Islet precursor cell (in vitro differentiated cells): ENCODE data around the gene RHOB.
"Not testable (repeated sequence)": the region's sequence is repeated elsewhere in the genome, so short reads cannot be mapped to it uniquely, and the experiment has no call there.

Experiments
- DNase-seq: peaks from one replicate; pipeline ENCODE4 v3.0.0-alpha.2; 2018

RHOB gene

DNA sequence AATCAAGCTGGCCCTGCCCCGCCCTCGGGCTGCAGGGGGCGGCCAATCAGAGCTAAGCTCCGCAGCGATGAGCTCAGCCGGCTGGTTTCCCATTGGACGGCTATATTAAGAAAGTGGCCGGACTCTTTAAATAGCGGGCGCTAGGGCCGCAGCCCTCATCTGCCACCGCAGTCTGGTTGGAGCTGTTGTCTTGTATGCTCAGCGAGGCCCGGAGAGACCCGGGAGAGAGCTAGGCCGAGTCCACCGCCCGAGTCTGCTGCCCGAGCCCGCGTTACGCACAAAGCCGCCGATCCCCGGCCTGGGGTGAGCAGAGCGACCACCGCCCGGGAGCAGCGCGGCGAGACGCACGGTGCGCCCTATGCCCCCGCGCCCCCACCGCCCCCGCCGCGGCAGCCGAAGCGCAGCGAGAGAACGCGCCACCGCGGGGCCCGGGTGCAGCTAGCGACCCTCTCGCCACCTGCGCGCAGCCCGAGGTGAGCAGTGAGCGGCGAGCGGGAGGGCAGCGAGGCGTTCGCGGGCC is at the start of gene RHOB:
RHOB (plus strand) TSS at position 158 of the 520 bp plus-strand sequence. CDS start 392 bp downstream, outside the sequence.
- DNase-seq = peak; percentile 99

DNA sequence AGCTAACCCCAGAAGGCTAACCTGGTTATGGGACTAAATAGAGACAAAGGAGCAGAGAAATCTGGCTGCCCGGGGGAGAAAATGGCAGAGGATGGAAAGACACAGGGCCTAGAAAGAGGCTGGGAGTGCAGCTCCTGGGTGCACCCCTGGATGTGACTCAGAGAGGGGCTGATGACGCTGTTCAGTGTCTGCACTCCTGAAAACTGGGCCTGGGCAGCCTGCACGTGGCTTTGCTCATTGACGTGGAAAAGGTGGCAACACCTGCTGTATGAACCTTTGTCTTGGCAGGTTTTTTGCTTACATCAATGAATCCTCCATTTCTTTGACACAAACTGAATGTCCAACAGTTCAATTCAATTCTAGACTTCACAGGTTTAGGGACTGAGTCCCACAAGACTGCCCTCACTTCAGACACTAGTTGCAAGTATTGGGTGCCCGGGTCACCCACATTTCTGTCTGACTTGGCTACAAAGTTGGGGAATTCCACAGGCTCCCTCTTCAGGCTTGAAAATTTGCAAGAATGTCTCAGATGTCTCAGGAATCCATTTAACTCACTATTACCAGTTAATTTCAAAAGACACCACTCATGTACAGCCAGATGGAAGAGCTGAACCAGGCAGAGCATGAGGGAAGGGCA is 48.9 kb upstream of the RHOB start:
- no peak for DNase-seq

DNA sequence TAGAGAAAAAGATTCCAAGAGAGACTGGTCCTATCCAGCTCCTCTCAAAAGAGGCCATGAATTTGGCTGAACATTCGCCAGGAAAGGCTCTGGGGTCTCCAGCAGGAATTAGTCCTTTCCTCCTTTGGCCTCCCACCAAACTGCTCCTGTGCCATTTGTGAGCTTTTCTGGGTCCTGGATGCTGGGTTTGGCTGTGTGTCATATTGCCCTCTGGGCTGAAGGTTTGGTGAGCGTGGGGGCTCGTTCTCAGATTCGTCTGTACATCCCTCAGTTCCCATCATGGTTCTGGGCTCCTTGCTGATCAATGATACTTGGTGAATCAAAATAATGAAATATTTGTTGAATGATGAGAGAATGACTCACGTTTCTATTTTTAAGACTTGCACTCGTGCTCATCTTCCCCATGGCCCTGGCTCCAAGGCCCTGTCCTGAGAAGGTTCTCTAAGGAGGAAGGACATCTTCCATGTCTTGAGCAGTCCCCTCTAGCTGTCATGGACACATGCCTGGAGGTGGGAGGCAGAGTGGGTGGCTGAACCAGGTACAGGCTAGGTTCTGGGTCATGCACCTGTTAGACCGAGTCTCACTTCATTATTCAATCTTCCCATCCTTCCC is 47.8 kb upstream of the RHOB start:
- DNase-seq = no peak

DNA sequence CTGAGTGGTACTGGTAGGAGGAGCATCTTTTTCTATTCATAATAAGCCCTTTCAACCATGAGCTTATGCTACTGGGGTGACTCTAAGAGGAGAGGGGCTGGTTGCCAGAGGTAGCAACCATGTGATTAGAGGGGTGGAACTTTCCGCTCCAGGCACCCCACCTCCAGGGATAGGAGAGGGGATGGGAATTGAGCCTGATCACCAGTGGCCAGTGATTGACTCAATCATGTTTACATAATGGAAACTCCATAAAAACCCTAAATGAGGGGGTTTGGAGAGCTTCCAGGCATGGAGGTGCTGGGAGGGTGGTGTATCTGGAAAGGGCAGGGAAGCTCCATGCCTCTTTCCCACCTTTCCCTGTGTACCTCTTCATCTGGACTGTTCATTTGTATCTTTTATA is 46.6 kb upstream of the RHOB start:
- DNase-seq = no peak

DNA sequence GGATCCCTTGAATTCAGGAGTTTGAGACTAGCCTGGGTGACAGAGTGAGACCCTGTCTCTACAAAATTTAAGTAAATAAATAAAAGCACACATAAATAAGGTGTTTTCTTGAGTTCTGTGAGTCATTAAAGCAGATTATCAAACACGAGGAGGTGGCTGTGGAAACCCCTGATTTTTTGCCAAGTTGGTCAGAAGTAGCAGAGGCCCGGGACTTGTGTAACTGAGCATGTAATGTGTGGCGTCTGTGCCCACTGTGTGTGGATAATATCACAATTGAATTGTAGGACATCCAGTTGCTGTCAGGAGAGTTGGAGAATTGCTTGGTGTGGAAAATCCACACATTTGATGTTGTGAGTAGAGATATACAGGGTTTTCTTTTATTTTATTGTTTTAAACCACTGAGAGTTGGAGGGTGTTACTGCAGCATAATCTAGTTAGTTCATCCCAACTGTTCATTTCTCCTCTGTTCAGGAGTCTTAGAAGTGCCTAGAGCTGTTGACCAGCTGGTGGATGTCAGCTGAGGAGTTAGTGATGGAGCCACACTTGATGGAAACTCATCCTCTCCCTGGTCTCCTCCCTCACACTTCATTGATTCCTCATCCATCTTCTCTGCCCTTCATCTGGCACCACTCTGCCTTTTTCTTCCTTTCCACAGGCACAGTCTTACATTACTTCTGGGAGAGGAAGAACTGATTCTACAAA is 45.9 kb upstream of the RHOB start:
- no peak for DNase-seq

DNA sequence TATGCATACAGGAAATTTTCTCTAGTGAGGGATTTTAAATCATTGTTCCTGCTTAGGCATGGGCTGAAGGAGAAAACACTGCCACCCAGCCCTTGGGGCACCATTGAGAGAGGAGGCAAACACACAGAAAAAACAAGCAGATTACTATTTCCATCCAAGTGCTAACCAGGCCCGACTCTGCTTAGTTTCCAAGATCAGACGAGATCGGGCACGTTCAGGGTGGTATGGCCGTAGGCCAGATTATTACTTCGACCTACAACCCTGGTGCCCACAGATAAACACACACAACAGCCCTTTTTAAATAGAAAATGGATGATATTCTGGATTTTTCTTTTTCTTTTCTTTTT is 45.4 kb upstream of the RHOB start:
- DNase-seq = no peak

DNA sequence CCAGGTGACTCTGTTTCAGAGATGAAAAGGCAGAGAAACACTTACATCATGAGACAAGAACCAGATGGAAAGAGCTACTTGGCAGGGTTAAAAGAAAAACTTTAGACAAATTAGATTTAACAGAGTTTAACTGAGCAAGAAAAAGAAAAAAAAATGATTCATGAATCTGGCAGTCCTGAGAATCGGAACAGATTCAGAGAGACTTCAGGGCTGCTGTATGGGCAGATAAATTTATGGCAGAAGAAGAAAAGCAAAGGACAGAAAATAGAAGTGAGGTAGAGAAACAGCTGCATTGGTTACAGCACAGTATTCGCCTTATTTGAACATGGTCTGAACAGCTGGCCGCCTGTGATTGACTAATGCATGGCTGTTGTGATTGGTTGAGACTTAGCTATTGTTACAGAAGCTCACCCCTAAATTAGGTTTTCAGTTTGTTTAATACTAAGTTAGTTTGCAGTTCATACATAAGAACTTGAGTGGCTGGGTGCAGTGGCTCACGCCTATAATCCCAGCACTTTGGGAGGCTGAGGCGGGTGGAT is 43.0 kb upstream of the RHOB start:
- peak; percentile 11 for DNase-seq

DNA sequence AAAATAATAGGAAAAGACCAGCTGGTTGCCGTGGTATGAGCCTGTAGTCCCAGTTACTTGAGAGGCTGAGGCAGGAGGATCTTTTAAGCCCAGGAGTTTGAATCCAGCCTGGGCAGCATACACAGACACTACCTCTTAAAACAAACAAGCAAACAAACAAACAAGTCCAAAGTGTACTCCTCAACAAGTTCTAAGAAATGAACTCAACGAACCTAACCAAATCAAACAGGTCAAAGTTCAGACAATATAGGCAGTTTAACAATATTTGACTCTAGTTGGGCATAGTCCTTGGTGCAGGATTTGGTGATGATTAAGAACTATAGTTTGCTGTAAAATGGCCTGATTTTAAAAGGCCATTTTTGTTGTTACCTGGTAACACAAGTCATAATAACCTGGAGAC is 41.9 kb upstream of the RHOB start:
- DNase-seq = no peak

DNA sequence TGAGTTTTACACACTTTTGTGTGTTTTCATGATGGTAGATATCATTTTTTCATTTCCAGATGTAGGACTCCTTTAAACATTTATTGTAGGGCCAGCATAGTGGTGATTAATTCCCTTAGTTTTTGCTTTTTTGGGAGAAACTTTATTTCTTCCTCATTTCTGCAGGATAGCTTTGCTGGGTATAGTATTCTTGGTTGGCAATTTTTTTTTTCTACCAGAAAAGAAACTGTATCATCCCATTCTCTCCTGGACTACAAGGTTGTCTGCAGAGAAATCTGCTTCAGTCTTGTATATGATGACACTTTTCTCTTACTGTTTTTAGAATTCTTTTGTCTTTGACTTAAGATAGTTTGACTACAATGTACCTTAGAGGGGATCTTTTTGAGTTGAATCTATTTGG is 37.8 kb upstream of the RHOB start:
- no peak for DNase-seq

DNA sequence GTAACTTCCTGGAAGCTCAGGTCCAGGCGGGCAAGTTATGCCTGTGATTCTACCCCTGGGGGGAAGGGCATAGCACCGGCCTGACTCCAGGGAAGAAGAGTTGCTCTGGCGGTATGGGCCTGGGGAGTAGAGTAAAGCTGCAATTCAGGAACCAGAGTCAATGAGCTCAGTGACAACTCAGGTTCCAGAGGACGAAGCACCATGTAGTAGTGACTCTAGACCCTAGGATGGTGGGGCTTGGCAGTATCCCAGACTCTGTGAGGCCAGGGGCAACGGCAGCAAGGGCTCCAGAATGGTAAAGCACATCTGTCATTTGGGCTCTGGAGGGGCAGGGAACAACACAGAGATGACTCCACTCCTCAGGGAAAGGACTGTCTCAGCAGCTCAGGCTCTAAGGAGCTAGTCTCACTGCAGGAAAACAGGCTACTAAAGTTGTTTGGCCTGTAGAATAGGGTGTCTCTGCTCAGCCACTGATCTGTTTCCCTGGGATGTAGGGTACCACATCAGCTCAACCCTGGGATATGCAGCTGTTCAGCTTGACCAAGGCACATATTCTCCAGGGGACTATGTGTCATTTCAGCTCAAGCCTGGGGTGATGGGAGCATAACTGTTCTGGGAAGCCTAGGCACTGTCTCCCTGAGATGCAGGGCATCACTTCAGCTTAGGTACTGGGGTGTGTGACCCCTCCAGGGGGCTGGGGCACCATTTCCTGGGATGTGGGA is 36.2 kb upstream of the RHOB start:
- DNase-seq = peak; percentile 23

DNA sequence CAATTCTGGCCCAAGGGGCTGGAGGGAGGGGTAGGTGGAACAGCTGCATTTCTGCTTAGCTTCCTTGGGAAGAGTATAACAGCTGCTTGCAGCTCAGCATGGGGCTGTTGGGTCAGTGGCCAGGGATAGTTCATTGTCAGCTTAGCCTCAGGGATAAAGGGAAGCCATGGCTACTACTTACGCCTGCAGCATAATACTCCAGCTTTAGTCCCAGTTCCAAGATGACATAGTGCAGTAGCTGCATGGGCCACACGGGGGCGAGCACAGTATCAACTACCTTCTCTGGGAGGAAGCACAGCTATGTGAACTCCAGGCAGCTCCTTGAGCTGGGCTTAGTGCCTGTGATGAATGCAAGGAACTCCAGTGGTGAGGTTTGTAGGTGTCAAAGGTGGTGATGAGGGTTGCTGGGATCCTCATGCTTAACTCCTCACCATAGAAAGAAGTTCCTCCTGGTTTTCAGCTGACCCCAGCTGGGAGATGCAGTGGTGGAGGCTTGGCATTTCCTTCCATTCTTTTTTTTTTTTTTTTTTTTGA is 35.4 kb upstream of the RHOB start:
- peak; percentile 94 for DNase-seq

DNA sequence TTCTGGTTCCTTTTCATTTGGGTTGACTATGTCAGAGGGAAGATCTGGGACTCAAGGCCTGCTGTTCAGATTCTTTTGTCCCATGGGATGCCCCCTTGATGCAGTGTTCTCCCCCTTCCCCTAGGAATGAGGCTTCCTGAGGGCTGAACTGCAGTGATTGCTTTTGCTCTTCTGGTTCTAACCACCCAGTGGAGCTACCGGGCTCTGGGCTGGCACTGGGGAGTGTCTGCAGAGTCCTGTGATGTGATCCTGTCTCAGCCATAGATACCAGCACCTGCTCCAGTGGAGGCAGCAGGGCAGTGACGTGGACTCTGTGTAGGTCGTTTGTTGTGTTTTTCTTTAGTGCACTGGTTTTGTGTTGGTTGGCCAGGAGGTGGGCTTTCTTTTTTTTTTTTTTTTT is 32.1 kb upstream of the RHOB start:
- peak; percentile 54 for DNase-seq

DNA sequence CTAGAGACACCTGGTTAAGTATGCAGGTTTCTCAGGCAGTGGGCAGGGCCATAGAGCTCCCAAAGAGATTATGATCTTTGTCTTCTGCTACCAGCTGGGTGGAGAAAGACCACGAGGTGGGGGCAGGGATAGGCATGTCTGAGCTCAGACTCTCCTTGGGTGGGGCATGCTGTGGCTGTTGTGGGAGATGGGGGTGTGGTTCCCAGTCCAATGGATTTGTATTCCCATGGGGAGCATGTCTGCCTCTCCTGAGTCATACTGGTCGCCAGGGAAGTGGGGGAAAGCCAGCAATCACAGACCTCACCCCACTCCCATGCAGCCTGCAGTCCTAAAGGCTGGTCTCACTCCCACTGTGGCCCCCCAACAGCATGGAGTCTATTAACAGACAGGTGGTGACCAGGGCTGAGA is 31.4 kb upstream of the RHOB start:
- peak; percentile 49 for DNase-seq

DNA sequence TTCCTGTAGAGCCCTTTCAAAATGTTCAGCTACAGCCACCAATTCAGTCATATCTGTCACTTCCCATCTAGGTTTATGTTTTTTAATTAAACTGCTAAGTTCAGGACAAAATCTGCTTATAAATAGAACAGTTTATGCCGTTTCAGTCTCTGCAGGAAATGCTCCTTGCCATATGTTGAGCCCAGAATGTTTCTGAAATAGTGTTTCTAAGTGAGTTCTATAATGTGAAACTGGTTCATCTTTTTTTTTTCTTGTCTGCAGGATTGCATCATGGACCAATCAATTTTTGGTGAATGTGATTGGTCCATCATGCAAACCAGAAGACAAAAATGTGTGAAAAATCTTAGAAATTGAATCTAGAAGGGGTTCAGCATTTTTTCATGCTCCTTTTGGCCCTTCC is 30.2 kb upstream of the RHOB start:
- DNase-seq = no peak

DNA sequence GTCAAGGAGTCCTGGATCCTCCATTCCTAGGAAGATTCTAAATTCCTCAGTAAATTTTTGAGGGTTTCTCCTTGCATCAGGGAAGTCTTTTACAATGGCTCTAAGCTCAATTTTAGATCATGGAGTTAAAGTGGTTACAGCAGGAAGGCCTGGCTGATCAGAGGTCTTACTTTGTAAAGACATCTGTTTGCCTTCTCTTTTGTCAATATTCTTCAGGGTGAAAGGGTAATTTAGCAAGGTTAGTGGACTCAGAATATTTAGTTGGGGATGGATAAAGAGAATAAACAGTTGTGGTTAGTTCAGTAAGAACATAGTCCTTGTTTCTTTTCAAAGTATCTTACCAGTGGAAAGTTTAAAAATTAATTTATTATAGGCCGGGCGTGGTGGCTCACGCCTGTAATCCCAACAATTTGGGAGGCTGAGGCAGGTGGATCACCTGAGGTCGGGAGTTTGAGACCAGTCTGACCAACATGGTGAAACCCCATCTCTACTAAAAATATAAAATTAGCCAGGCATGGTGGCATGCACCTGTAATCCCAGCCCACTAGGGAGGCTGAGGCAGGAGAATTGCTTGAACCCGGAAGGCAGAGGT is 29.5 kb upstream of the RHOB start:
- DNase-seq = not testable (repeated sequence)

DNA sequence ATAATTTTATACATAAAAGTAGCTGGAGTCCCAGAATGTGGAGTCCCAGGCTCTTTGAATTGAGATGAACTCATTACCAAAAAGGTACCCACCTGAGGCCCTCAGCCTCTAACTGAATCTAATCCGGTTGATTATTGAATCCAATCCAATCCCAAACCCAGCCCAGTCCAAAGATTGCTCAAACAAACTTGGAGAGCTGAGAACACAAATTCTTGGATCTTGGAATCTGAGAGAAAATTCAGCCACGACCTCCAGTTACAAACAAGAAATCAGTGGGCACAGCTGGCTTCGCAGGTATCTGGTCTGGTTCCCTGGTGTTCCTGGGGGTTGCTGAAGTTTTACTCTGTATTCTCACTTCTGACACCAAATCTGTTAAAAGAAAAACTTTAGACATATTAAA is 28.4 kb upstream of the RHOB start:
- DNase-seq = peak; percentile 5

DNA sequence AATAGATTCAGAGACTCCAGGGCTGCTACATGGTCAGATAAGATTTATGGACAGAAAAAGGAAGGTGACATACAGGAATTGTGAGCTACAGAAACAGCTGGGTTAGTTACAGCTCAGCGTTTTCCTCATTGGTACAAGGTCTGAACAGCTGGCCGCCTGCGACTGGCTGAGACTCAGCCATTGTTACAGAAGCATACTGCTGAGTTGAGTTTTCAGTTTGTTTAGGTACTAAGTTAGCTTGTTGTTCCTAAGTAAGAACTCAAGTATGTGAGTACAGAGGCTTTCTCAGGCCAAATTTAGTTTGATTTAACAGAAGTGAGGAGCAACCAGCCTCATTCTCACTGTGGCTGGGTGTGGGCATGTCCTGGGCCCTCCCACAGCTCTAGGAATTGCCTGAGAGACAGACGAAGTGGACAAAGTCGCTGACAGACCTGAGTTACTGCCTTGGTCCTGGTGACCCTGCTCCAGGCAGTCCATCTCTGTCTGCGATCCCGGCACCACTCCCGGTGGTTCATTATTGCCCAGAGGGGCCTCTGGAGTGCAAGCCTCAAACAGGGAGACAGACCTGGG is 27.8 kb upstream of the RHOB start:
- DNase-seq = peak; percentile 64

DNA sequence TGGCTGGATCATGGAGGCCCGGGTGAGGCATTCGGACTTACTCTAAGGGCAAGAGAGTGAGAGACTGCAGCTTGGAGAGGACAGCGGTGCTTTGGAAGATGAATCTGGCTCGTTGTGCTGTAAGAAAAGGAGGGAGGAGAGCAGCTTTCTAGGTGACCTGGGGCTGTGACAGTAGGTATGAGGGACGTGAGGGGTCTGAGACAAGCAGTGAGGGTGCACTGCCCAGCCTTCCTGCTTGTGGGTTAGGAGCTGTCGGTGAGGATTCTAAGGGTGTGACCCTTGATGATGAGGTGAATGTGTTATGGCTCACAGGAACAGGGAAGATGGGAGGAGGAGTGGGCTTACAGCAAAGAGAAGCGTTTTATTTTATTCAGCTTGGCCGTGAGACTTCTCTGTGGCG is 27.1 kb upstream of the RHOB start:
- DNase-seq = no peak

DNA sequence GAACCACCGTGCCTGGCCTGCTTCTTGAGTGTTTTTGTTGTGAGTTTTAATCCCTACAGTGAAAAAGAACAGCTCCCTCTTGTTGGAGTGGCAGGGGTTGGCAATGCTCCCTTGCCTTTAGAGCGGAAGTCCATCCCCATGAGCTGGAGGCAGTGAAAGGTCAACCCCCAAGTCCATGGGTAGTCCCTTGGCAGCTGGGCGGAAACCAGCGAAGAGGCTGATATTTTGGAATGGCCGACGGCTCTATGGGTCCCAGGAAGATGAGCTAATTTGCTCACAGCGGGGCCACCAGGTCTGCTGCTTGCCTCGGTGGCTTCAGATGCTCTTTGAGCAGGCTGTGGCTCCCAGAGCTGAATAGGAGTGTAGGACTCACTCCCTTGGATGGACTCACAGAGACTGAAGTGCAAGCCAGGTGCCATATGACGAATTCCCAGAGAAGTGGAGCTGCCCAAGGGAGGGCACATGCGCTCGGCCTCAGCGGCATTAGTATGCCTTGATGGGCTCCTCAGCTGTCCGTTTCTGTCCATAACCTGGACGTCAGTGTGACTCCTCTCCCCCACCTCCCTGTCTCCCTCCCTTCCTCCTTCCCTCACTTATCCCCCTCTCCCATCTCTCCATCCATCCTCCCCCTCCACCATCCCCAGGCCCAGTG is 25.4 kb upstream of the RHOB start:
- DNase-seq = no peak

DNA sequence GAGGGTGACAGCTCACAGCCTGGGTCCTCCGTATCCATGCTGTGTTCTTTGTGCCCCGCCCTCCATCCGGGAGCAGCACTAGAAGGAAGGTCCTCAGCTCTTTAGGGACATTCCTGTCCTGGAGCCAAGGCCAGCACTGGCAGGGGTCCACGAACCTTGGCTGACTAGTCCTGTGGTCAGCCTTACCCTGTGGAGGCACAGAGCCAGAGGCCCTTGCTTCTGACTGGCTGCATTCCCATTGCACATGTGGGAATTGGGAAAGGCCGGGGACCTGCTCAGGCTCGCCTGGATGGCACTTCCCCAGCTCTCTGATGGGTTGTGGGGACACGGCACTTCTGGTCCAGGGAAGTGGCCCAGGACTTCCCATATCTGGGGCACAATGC is 24.9 kb upstream of the RHOB start:
- no peak for DNase-seq

DNA sequence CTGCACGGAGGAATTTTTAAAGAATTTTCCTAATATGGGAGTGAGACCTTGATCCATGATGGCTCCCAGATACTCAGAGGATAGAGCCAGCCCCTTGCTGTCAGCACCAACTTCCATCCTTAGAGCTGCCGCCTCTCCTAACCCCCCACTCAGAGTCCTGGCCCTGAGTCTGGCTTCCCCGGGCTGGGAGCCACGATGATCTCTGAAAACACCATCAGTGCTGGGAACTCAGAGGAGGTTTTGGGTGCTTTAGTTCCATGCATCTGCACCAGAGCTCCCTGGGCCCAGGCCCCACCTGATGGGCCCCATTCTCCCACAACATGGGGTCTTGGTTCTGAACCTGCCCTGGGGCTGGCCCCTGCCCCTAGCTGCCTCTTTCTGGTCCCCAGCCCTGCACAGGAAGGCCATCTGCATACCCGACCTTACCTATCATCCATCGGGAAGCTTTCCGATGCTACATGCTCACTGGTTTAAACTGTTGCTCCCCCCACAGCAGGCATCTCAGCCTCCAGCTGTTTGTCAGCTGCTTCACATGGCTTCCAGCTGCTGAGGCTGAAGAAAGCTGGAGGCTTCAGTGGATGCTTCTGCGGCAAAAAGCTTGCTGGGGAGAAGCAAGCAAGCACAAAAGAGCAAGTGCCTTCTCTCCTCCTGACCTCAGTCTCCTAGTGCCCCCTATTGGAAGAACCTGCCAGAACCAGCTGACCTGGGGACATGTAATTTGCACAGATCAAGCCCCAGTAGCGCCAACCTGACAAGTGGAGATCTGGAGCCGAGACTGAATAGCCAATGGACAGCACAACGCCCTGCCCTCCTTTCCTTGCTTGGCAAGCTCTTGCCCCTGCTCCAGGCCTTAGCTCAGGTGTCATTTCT is 24.2 kb upstream of the RHOB start:
- DNase-seq = no peak
